GM21381 (cell line): Measurements from ENCODE around the gene EML1.

ENCODE experiments used
- ATAC-seq: cut with Tn5 transposase; IDR thresholded peaks from one replicate; pipeline ENCODE4 v1.9.1; 2021; ENCODE audit warnings: mild to moderate bottlenecking, moderate library complexity; ENCODE audit not compliant: unreplicated experiment

The EML1 gene

DNA sequence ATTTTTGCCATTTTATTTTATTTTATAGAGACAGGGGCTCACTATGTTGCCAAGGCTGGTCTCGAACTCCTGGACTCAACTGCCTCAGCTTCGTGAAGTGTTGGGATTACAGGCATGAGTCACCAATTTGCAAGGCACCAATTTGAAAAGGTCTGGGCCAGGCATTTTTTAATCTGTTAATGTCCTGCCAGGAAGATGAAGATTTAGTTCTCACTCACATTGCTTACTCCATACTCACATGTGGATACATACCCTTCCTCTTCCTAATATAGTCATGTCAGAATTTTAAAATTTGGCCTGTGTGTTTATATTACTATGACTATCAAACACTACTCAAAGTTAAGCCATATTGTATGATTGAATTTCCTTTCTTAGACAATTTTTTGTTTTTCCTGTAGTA, 15.3 kb upstream of the EML1 start:
- ATAC-seq: no peak

DNA sequence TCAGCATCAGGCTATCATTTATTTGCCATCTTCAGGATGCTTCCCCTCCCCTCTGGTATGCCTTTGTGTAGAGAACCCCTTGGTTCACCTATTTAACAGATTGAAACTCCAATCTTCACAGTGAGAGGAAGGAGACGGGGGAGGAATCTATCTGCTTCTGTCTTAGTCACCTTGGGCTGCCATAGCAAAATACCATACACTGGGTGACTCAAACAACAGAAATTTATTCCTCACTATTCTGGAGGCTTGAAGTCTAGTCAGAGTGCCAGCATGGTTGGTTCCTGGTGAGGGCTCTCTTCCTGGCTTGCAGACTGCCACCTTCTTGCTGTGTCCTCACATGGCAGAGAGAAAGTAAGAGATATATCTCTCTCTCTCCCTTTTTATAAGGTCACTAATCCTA, 13.5 kb upstream of the EML1 start:
- no peak for ATAC-seq

- ATAC-seq: no peak
Measured at GRCh38 chr14:99780690-99781089, 12.5 kb upstream of the EML1 start.

- no peak for ATAC-seq
Measured at GRCh38 chr14:99781091-99781490, 12.1 kb upstream of the EML1 start.

DNA sequence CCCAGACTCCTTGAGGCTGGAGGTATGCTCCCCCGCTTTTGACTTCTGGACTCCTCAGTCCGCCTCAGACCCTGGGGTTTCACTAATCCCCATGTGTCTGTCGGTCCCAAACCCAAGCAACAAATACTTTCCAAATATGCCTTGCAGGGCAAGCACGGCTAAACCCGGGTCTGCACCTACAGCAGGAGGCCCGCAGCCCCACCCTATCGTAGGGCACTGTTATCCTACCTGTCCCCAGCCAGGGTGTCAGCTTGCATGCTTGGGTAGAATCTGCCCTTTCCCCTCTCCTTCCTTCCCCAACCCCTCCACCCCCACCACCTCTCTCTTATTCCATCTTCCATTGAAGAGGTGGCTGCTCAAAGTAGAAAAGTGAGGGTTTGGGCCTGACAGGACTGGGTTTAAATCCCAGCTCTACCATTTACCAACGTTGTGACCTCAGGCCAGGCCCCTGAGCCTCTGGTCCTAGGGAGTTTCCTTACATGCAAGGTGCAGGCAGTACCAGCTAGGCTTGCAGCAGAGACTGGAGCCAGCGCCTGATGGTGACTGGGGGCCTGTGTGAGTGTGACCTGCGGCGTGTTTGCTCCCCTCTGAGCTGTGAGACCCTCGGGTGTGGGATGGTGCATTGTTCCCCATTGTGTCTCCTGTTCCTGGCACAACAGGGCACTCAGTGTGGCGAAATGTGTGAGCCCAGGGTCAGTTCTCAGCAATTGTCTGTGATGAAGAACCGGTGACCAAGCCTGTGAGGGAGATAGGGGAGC, 11.2 kb upstream of the EML1 start:
- ATAC-seq: no peak

DNA sequence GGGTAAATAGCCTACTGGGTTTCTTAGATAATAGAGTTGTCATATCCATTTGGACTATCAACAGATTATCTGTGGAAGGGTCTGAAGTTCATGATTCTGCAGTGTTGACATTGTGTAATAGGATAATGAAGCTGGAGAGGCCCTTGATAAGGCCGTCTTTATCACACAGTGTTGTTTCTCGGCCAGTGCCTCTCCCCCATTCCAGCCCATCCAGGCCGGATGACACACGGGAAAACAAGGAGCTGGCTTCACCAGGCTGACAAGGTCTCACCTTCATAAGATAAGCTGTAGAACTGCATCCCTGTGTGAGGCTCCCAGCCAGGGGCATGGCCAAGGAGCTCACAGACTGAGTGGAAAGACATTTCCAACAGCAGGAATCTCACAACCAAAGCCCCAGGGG, 8.7 kb upstream of the EML1 start:
- ATAC-seq: no peak

DNA sequence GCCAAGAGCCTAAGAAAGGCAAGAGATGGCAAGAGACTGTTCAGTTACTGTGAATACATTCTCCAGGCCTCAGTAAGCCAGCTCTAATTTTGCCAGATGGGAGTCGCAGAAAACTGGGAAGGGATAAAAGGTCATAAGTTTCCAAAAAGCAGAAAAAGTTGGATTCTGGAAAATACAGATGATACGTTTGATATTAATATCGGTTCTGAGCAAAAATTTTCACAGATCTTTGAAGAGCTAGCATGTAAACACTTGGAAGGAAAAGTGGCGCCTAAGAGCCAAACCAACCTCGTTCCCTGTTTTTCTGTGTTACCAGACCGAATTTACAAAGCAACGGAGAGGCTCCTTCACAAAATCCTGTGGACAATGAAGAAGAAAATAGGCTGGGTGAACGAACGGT, 7.8 kb upstream of the EML1 start:
- ATAC-seq: no peak

DNA sequence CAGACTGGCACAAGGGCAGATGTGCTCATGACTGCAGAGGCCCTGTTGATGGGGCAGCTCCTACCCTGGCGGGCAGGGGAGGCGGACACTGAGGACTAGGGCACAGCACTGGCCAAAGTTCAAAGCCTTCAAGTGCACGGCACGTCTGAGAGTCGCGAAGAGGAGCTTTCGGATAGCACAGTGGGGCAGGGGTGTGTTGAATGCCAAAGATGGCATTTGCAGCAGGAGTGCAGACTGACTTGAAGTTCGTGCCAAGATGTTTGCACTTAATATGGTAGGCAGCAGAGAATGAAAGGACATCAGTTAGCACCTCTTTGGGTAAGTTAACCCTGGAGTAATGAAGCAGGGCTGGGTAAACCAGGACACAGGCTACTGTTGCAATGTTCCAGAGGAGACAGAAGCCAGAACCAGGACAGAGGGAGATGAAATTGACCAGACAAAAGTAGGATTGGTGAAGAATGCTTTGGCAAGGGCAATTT, 6.7 kb upstream of the EML1 start:
- ATAC-seq: no peak

GRCh38 chr14:99788713-99789112, 4.5 kb upstream of the EML1 start:
- ATAC-seq: no peak

DNA sequence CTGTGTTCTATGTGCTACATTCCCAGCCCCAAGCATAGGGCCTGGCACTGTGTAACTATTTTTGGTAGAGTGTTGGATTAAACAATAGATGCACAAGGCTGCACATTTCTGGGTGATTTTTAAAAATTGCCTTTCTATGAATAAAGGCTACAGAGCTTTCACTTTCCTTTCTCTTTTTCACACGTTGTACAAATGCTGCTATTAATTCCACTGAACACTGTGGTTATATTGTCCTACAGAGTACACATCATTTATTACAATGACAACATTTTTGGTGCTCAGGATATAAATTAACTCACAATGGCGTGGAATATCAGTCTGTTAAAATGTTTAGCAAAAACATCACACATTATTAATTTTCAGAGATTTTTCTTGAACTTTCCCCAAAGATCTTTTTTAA, 3.6 kb upstream of the EML1 start:
- no peak for ATAC-seq

DNA sequence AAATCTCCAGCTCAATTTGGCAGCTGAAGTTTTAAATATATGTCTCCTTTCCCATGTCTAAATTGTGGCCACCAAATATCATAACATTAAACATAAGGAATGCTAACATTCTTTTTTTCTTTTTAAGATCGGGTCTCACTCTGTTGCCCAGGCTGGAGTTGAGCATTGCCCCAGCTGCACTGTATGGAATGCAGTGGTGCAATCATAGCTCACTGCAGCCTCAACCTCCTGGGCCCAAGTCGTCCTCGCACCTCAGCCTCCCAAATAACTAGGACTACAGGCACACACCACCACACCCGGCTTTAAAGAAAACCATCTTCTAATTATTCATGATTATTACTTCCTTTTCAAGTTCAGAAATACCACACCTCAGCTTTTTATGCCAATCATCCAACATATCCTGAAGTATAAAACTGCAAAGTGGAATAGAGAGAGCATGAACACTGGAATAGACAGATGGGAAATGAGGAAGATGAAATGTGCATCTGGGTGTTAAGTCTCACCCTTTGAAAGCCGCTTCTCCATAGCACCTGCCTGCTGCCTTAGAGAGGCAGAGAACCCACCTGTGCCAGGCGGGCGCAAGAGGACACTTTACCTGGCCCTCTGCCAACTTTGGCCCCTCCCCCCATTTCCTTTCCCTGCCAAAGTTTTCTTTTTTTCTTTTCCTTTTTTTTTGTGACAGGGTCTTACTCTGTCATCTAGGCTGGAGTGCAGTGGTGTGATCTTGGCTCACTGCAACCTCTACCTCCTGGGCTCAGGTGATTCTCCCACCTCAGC, 2.8 kb upstream of the EML1 start:
- ATAC-seq: no peak

GRCh38 chr14:99790978-99791376, 2.2 kb upstream of the EML1 start:
- no peak for ATAC-seq

GRCh38 chr14:99791476-99792209, 1.6 kb upstream of the EML1 start:
- no peak for ATAC-seq

DNA sequence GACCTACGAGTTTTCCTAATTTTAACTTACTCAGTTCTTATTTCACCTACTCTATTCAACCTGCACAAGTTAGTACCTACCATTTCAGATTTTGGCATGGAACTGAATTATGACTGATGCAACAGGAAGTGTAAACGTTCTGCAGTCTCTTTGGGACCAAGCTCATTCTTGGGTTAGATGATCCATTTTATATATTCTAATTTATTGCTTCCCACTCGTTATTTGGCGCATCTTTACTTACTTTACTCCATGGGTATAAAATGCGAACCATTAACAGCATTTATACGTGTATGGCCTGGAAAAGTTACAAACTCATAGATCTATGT, 1.0 kb upstream of the EML1 start:
- ATAC-seq: no peak

DNA sequence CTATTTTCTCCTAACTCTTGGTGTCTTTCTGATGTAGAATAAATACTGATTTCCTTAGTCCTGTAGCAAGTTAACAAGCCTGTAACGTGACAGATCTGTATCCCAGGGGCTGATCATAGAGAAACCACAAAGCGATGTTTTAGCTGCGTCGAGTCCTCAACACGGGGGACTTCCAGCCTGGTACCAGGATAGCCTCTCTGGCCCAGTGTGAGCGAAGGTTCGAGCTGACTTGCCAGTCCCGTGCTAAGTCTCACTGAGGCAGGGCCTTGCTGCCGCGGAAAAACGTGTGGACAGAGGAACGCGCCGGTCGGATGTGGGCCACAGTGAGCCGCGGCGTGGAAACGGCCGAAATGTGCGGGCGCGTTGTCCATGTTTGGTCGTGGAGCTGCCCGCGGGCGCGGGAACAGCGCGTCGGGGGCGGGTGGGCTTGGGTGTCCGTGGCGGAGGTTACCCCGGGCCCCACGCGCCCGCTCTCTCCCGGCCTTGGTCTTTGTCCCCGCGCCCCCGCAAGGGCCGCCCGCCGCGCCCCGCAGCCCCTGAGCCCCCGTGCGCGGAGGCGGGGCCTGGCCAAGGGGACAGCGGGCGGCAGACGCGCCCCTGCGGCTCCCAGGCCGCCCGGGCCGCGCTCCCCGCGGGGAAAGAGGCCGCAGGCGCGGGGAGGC, 531 bp upstream of the EML1 start:
- no peak for ATAC-seq

GRCh38 chr14:99794151-99794780, 1.1 kb downstream of the EML1 start:
- no peak for ATAC-seq

DNA sequence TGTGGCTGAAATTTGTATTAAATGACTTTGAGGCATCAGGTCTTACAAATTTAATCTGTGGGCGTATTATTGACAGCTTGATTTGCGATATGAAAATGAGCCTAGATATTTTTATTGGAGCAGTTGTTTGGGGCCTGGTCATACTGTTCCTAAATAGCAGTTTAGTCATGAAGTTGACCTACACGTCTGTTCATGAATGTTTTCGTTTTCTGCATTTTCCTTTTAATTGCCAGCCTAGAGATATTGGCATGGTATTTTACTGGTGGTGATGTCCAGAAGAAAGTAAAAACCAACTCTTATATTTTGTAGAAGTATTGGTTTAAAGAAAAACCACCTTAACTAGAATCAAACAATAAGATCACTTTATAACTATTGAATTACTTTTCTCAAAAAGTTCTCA, 1.8 kb downstream of the EML1 start:
- no peak for ATAC-seq

DNA sequence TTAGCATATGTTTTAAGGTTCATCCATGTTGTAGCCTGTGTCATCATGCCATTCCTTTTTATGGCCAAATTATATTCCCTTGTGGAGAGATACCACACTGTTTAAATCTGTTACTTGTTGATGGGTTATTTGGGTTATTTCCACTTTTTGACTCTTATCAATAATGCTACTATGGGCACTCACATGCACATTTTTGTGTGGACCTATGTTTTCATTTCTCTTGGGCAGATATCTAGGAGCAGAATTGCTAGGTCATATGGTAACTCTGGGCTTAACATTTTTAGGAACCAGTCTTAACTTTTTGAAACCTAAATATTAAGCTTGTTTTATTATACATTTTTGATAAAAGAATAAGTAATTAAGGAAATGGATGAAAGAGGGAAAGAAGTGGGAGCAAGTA, 4.0 kb downstream of the EML1 start:
- ATAC-seq: no peak

DNA sequence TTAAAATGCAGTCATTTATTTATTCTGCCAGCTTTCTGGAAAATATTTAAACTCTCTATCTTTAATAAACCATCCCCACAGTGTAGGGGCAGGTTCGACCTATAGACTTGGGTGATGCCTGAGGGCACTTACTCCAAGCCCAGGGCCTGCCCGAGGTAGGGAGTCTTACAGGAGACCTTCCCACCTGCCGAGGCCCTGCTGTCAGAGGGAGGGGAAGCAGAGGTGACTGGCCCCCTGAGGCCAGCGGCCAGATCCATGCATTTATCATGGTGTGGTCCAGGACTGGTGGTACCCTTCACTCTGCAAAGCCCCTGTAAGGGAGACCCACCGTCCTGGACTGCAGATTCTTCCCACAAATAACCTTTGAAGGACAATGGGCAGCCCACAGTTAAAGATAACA, 7.6 kb downstream of the EML1 start:
- ATAC-seq: no peak

DNA sequence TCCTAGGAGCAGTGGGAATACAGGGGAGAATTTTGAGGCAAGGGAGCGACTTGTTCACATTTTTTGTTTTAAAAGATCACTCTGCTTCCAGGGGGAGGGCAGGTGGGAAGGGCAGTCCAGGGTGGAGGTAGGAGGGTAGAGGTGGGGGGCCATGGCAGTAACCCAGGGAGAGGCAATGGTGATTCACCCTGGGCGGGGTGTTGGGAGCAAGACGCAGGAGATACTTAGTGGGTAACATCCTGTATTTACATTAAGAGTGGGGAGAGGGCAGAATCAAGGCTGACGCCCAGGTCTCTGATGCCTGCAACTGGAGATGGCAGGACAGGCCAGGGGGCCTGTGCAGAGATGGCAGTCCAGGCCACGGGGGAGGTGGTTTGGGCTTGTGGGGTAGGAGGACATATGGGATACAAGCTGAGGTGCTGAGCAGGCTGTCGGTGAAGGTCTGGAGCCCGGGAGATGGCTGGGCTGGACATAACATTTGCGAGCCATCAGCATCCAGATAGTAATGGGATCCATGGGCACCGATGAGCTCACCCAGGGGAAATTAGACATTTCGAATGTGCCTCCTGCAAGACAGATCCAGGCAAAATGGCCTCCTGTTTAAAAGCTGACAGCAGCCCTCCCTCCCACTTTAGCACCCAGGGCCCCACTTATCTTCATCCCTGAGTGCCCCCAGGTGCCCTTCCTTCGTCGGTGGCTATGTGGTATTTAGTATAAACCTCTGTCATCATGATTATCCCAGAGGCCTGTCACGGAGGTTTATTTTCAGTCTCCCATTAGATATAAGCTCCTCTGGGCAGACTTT, 9.3 kb downstream of the EML1 start:
- no peak for ATAC-seq
